ENCODE data around the gene LYPD5.
"Not testable (repeated sequence)": the region's sequence is repeated elsewhere in the genome, so short reads cannot be mapped to it uniquely, and the experiment has no call there.

The LYPD5 gene

DNA sequence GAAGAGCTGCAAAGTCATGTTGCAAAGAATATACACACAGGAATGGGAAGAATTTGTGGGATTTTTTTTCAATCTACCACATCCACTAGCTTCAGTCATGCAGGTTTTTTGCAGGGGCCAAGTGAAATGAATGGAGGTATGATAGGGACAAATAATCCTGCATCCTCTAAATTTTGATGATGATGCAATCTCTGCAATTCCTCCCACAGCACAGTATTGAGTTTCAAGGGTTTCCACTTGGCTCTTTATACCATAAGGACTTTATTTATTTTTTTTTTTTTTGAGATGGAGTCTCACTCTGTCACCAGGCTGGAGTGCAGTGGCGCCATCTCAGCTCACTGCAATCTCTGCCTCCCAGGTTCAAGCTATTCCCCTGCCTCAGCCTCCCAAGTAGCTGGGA lies 15.2 kb upstream of the LYPD5 start:
- not testable (repeated sequence) for H3K27me3 ChIP-seq (ENCODE audit: control insufficient read depth, insufficient read depth, low read length); H3K4me1 ChIP-seq (ENCODE audit: control insufficient read depth, insufficient read depth, low read length); H3K27ac ChIP-seq (ENCODE audit: low read depth, low read length); H3K4me3 ChIP-seq (ENCODE audit: low read length); H3K36me3 ChIP-seq (ENCODE audit: control insufficient read depth, insufficient read depth, low read length); H3K9ac ChIP-seq (ENCODE audit: low read length)

DNA sequence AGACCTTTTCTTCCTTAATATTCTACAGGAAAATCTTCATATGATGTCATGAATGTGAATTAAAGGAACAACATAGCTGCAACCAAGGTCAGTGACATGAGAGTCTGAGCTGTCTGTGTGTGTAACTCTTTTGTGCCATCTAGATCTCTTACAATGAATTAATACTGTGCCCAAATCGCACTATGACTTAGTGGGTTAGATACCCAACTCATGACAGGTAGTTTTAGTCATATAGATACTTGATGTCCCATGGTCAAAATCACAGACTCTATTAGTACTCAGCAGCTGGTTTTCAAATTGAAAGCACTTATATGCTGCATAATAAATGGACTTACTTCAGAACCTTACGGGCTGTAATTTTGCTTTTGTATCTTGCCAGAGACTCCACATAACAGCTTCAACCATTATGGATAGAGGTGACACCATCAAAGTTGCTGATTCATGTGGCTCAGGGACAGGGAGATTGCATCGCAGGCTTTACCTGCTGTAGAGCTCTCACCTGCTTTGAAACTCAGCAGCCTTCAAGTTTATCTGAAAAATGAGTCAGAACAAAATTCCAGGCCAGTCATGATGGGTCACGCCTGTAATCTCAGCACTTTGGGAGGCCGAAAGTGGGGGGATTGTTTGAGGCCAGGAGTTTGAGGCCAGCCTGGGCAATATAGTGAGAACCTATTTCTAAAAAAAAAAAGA lies 12.6 kb upstream of the LYPD5 start:
- Histone ChIP-seq H3K36me3 (ENCODE audit: control insufficient read depth, insufficient read depth, low read length) (no peaks in the 10 kb centered on the region), H3K4me3 (ENCODE audit: low read length) (no peak overlapping the region), H3K9ac (ENCODE audit: low read length) (no peak overlapping the region), H3K27me3 (ENCODE audit: control insufficient read depth, insufficient read depth, low read length) (no peaks in the 10 kb centered on the region), H3K27ac (ENCODE audit: low read depth, low read length) (no peak overlapping the region), H3K4me1 (ENCODE audit: control insufficient read depth, insufficient read depth, low read length) (no peaks in the 10 kb centered on the region)

DNA sequence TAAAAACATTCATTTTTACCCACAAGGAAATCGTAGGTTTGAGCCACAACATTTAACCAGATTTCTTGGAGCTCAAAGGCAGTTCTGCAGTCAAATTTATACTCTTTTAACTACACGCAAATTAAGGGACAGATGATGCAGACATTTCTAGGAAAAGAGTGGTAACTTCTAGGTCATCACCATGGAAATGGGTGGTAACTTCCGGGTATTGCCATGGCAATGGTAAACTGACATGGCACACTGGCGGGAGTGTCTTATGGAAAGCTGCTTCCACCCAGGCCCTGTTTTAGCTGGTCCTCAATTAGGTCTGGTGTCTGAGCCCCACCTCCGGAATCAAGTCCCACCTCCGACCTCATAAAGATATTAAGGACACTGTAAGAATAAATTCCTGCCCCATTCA lies 10.4 kb upstream of the LYPD5 start:
- Histone ChIP-seq H3K27me3 (ENCODE audit: control insufficient read depth, insufficient read depth, low read length) (no peaks in the 10 kb centered on the region), H3K27ac (ENCODE audit: low read depth, low read length) (no peak overlapping the region), H3K4me1 (ENCODE audit: control insufficient read depth, insufficient read depth, low read length) (no peaks in the 10 kb centered on the region), H3K4me3 (ENCODE audit: low read length) (no peak overlapping the region), H3K36me3 (ENCODE audit: control insufficient read depth, insufficient read depth, low read length) (no peaks in the 10 kb centered on the region), H3K9ac (ENCODE audit: low read length) (no peak overlapping the region)

DNA sequence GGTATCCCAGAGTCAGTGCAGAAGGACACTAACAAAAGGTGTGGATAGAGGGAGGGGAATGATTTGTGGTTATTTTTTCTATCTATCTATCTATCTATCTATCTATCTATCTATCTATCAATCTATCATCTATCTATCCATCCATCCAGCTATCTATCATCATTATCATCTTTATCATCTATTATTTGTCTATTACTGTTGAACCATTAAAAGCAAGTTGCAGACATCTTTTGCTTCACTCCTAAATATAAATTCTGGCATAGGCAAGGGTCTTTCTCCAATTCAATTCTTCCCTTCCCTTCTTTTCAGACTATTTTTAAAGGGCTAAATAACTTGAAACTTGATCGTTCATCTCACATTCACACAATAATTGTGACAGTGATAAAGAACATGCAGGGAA lies 10.0 kb upstream of the LYPD5 start:
- Histone ChIP-seq H3K27ac (ENCODE audit: low read depth, low read length) (no peak overlapping the region), H3K36me3 (ENCODE audit: control insufficient read depth, insufficient read depth, low read length) (no peaks in the 10 kb centered on the region), H3K27me3 (ENCODE audit: control insufficient read depth, insufficient read depth, low read length) (no peaks in the 10 kb centered on the region), H3K9ac (ENCODE audit: low read length) (no peak overlapping the region), H3K4me3 (ENCODE audit: low read length) (no peak overlapping the region), H3K4me1 (ENCODE audit: control insufficient read depth, insufficient read depth, low read length) (no peaks in the 10 kb centered on the region)

DNA sequence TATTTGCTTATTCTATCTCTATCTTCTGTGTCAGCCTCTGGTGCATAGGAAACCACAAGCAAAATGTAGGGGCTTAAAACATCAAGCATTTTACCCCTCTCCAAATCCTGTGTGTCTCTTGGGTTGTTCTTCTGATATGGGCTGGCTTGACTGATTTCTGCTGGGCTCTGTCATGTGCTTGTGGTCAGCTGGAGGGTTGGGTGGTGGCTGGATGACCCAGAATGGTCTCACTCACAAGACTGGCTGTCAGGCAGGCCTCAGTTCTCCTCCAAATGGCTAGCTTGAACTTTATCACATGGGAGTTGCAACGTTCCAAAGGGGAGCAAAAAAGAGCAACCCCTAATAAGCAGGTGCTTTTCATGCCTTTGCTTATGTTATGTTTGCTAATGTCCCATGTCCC lies 9.6 kb upstream of the LYPD5 start:
- Histone ChIP-seq H3K4me3 (ENCODE audit: low read length) (no peak overlapping the region), H3K9ac (ENCODE audit: low read length) (no peak overlapping the region), H3K36me3 (ENCODE audit: control insufficient read depth, insufficient read depth, low read length) (no peaks in the 10 kb centered on the region), H3K27me3 (ENCODE audit: control insufficient read depth, insufficient read depth, low read length) (no peaks in the 10 kb centered on the region), H3K27ac (ENCODE audit: low read depth, low read length) (no peak overlapping the region), H3K4me1 (ENCODE audit: control insufficient read depth, insufficient read depth, low read length) (no peaks in the 10 kb centered on the region)

DNA sequence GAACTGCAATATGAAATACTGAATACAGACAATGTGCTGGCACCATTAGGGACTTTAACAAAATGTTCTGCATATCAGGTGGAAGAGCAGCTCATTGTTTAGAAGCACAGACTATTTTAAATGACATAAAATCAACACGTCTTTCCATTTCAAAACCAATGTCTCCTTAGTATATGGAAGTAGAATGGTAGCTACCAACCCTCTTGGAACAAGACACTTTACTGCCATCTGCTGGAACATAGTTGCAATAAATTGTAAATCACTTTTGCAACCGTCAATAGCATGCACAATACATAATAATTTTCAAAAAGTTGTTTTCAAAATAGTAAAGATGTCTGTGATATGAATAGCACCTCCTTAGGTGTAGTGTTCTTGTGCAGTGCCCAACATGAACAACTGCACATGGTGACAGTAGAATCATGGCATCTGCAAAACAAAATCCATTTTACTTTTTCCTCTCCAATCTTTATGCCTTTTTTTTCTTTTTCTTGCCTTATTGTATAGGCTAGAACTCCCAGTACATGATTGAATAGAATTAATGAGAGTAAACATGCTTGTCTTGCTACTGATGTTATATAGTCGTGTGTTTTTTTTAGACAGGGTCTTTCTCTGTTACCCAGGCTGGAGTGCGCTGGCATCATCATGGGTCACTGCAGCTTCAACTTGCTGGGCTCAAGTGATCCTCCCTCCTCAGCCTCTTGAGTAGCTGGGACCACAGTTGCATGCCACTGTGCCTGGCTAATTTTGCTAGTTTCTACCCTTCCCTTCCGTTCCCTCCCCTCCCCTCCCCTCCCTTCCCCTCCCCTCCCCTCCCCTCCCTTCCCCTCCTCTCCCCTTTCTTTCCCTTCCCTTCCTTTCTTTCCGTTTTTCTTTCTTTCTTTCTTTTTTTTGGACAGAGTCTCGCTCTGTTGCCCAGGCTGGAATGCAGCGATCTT lies 7.8 kb upstream of the LYPD5 start:
- Histone ChIP-seq H3K36me3 (ENCODE audit: control insufficient read depth, insufficient read depth, low read length) (no peaks in the 10 kb centered on the region), H3K4me3 (ENCODE audit: low read length) (no peak overlapping the region), H3K4me1 (ENCODE audit: control insufficient read depth, insufficient read depth, low read length) (no peaks in the 10 kb centered on the region), H3K27ac (ENCODE audit: low read depth, low read length) (no peak overlapping the region), H3K27me3 (ENCODE audit: control insufficient read depth, insufficient read depth, low read length) (no peaks in the 10 kb centered on the region), H3K9ac (ENCODE audit: low read length) (no peak overlapping the region)

DNA sequence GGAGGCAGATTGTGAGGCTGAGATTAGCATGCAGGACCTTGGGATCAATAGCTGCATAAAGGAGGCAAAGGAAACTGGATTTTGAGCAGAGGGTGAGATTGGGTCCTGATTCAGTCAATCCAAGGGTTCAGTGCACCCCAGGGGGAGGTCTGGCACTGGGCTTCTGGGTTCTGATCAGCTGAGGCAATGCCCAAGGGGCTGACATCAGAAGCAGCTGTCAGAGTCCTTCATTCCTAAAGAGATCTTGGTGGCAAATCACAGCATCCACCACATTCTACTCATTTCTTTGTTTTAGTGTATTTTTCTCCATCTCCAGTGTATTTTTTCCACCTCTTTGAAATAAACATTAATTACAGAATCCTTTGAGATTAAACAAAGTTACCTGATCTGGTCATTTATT lies 5.4 kb upstream of the LYPD5 start:
- no peaks in the 10 kb centered on the region for H3K27me3 ChIP-seq (ENCODE audit: control insufficient read depth, insufficient read depth, low read length)
- no peak overlapping the region for H3K9ac ChIP-seq (ENCODE audit: low read length)
- H3K4me1 ChIP-seq (ENCODE audit: control insufficient read depth, insufficient read depth, low read length), result no peaks in the 10 kb centered on the region
- no peak overlapping the region for H3K27ac ChIP-seq (ENCODE audit: low read depth, low read length)
- H3K36me3 ChIP-seq (ENCODE audit: control insufficient read depth, insufficient read depth, low read length), result no peaks in the 10 kb centered on the region
- no peak overlapping the region for H3K4me3 ChIP-seq (ENCODE audit: low read length)

DNA sequence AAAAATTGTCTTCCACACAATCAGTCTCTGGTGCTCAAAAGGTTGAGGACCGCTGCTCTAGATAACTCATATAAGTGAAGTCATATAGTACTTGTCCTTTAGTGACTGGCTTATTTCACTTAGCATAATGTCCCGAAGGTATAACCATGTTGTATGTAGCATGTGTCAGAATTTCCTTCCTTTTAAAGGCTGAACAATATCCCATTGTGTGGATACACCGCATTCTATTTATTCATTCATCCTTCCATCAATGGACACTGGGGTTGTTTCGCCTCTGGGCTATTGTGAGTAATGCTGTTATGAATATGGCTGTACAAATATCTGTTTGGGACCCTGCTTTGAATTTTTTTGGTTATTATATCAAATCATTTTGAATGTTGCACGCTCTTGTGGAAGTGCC lies 4.6 kb upstream of the LYPD5 start:
- Histone ChIP-seq H3K27me3 (ENCODE audit: control insufficient read depth, insufficient read depth, low read length) (no peaks in the 10 kb centered on the region), H3K9ac (ENCODE audit: low read length) (no peak overlapping the region), H3K4me3 (ENCODE audit: low read length) (no peak overlapping the region), H3K4me1 (ENCODE audit: control insufficient read depth, insufficient read depth, low read length) (no peaks in the 10 kb centered on the region), H3K27ac (ENCODE audit: low read depth, low read length) (no peak overlapping the region), H3K36me3 (ENCODE audit: control insufficient read depth, insufficient read depth, low read length) (no peaks in the 10 kb centered on the region)

DNA sequence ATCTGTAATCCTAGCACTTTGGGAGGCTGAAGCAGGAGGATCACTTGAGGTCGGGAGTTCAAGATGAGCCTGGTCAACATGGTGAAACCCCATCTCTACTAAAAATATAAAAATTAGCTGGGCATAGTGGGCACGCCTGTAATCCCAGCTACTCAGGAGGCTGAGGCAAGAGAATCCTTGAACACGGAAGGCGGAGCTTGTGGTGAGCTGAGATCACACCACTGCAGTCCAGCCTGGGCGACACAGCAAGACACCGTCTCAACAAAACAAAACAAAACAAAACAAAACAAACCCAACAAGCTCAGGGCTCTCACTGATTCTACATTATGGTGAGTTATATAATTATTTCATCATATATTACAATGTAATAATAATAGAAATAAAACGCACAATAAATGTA lies 4.2 kb upstream of the LYPD5 start:
- H3K27me3 ChIP-seq (ENCODE audit: control insufficient read depth, insufficient read depth, low read length); H3K4me1 ChIP-seq (ENCODE audit: control insufficient read depth, insufficient read depth, low read length); H3K9ac ChIP-seq (ENCODE audit: low read length); H3K4me3 ChIP-seq (ENCODE audit: low read length); H3K36me3 ChIP-seq (ENCODE audit: control insufficient read depth, insufficient read depth, low read length); H3K27ac ChIP-seq (ENCODE audit: low read depth, low read length): not testable (repeated sequence)

DNA sequence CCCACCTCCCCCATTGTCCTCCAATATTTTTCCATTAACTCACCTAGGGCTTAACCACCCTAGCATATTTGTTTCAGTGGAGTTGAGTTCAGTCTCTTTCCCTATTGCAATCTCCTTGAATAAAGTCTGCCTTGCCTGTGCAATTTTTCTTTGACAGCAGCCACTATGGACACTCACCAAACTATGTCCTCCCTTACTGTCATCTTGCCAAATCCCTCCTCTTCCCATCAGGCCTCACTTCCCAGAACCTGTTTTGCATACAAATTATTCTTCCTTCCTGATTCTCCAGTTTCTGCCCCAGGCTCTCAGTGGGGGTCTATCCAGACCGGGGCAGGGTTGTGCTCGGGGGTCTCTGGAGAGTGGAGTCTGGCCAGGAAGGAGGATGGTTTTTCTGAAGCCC lies 2.2 kb upstream of the LYPD5 start:
- Histone ChIP-seq H3K27me3 (ENCODE audit: control insufficient read depth, insufficient read depth, low read length) (no peaks in the 10 kb centered on the region), H3K36me3 (ENCODE audit: control insufficient read depth, insufficient read depth, low read length) (no peaks in the 10 kb centered on the region), H3K9ac (ENCODE audit: low read length) (no peak overlapping the region), H3K4me1 (ENCODE audit: control insufficient read depth, insufficient read depth, low read length) (no peaks in the 10 kb centered on the region), H3K4me3 (ENCODE audit: low read length) (no peak overlapping the region), H3K27ac (ENCODE audit: low read depth, low read length) (no peak overlapping the region)

DNA sequence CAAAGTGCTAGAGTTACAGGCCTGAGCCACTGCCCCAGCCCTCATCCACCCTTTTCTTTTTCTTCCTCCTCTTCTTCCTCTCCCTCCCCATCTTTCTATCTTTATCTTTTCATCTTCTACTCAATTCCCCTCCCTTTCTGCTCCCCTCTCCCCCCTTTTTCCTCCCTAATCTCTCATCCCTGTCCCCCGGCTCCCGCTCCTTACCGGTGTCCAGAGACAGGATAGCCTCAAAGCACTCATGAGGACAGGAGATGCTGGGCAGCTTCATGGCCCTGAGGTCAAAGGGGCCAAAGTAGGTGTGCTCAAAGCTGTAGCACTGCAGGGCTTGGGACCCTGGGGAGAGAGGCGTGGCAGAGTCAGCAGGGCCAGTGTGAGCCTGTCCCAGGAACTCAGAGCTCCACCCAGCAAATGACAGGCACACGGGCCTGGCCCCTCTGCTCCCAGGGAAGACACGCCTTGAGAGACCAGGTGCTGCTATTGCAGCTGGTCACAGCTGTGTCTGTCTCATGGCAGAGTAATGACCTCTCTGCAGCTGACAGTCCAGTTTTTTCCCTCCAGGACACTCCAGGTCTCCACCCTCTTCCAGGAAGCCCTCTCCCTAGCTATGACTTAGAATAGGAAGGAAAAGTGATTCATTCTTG lies 2.6 kb downstream of the LYPD5 start:
- no peaks in the 10 kb centered on the region for H3K4me1 ChIP-seq (ENCODE audit: control insufficient read depth, insufficient read depth, low read length)
- H3K4me3 ChIP-seq (ENCODE audit: low read length), result no peak overlapping the region
- H3K9ac ChIP-seq (ENCODE audit: low read length), result no peak overlapping the region
- H3K36me3 ChIP-seq (ENCODE audit: control insufficient read depth, insufficient read depth, low read length), result no peaks in the 10 kb centered on the region
- H3K27me3 ChIP-seq (ENCODE audit: control insufficient read depth, insufficient read depth, low read length), result peaks cover 9% of the 10 kb centered on the region
- H3K27ac ChIP-seq (ENCODE audit: low read depth, low read length), result no peak overlapping the region

DNA sequence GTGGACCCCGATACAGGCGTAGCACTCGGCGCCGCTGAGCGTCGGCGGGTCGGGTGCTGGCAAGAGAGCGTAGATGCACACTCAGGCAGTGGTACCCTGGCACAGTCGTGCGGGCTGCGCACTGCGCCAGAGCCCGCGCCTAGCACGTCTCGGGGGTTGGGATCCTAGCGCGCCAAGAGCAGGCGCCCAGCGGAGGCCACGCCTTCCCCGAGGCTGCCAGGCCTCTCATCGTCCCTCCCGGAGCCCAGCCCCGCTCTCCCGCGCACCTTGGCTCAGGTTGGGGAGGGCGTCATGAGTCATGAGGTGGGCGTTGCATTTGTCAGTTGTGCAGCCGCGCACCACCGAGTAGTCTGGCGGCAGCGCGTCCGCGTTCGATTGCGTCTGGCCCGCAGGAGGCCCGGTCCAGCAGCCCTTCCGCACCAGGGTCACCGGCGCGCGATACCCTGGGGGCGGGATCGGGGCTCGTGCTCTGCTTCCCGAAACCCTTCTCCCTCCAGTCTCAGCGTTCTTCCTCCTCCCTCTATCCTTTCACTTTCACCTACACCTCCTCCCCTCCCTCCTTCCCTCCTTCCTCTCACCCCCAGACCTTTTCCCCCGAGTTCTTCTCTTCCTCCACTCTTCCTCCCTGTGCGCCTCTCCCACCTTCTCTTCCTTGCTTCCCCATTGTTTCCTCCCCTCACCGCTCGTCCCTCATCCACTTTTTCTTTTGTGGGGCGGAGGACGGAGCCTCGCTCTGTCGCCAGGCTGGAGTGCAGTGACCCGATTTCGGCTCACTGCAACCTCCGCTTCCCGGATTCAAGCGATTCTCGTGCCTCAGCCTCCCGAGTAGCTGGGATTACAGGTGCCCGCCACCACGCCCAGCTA lies 3.5 kb downstream of the LYPD5 start:
- Histone ChIP-seq H3K4me3 (ENCODE audit: low read length) (peak overlapping the region; percentile 65), H3K4me1 (ENCODE audit: control insufficient read depth, insufficient read depth, low read length) (no peaks in the 10 kb centered on the region), H3K27me3 (ENCODE audit: control insufficient read depth, insufficient read depth, low read length) (peaks cover 9% of the 10 kb centered on the region), H3K9ac (ENCODE audit: low read length) (no peak overlapping the region), H3K27ac (ENCODE audit: low read depth, low read length) (no peak overlapping the region), H3K36me3 (ENCODE audit: control insufficient read depth, insufficient read depth, low read length) (no peaks in the 10 kb centered on the region)
